Measurements from ENCODE around the gene WSB1.
"Not testable (repeated sequence)": the region's sequence is repeated elsewhere in the genome, so short reads cannot be mapped to it uniquely, and the experiment has no call there.

Gene WSB1

GRCh38 chr17:27315796-27316465, 22.0 kb downstream of the WSB1 start:
- no peak for DNase-seq (ENCODE audit: low read depth)

- DNase-seq (ENCODE audit: low read depth) = no peak
These were observed 24.3 kb downstream of the WSB1 start for GRCh38 chr17:27318228-27318627.

GRCh38 chr17:27318633-27319032, 24.7 kb downstream of the WSB1 start:
- no peak for DNase-seq (ENCODE audit: low read depth)

- DNase-seq (ENCODE audit: low read depth) = no peak
These were observed 25.8 kb downstream of the WSB1 start for GRCh38 chr17:27319541-27320221.

- DNase-seq (ENCODE audit: low read depth) = no peak
These were observed 26.3 kb downstream of the WSB1 start for GRCh38 chr17:27320222-27320560.

GRCh38 chr17:27321372-27321771, 27.5 kb downstream of the WSB1 start:
- DNase-seq (ENCODE audit: low read depth) = no peak

- no peak for DNase-seq (ENCODE audit: low read depth)
These were observed 28.1 kb downstream of the WSB1 start for GRCh38 chr17:27322026-27322425.

GRCh38 chr17:27322690-27323508, 29.0 kb downstream of the WSB1 start:
- no peak for DNase-seq (ENCODE audit: low read depth)

- DNase-seq (ENCODE audit: low read depth) = peak; percentile 42
These were observed 29.8 kb downstream of the WSB1 start for GRCh38 chr17:27323538-27324215.

GRCh38 chr17:27324771-27325339, 30.9 kb downstream of the WSB1 start:
- no peak for DNase-seq (ENCODE audit: low read depth)

GRCh38 chr17:27326051-27326450, 32.1 kb downstream of the WSB1 start:
- DNase-seq (ENCODE audit: low read depth) = no peak

- no peak for DNase-seq (ENCODE audit: low read depth)
These were observed 32.7 kb downstream of the WSB1 start for GRCh38 chr17:27326585-27326984.

- DNase-seq (ENCODE audit: low read depth) = no peak
These were observed 33.5 kb downstream of the WSB1 start for GRCh38 chr17:27327397-27327796.

- no peak for DNase-seq (ENCODE audit: low read depth)
These were observed 34.0 kb downstream of the WSB1 start for GRCh38 chr17:27327871-27328270.

- DNase-seq (ENCODE audit: low read depth) = not testable (repeated sequence)
These were observed 34.8 kb downstream of the WSB1 start for GRCh38 chr17:27328686-27329085.

- no peak for DNase-seq (ENCODE audit: low read depth)
These were observed 35.4 kb downstream of the WSB1 start for GRCh38 chr17:27329146-27329805.

- no peak for DNase-seq (ENCODE audit: low read depth)
These were observed 38.1 kb downstream of the WSB1 start for GRCh38 chr17:27332047-27332393.

GRCh38 chr17:27332485-27333409, 38.8 kb downstream of the WSB1 start:
- peak; percentile 92 for DNase-seq (ENCODE audit: low read depth)

- DNase-seq (ENCODE audit: low read depth) = no peak
These were observed 39.6 kb downstream of the WSB1 start for GRCh38 chr17:27333410-27333980.

- DNase-seq (ENCODE audit: low read depth) = no peak
These were observed 42.3 kb downstream of the WSB1 start for GRCh38 chr17:27336184-27336583.
